WTC11 (cell line): ENCODE data around the gene ATP6V0B. TPM values are rescaled to one million over a fixed set of nuclear protein-coding genes. Genes with fewer than 3 reads are reported as not detected.

Experiments used
- ATAC-seq: fragments of 200-7000 bp; cut with Tn5 transposase; 2 replicates; pipeline ENCODE4 v1.10.0; 2021; ENCODE audit warnings: mild to moderate bottlenecking, moderate library complexity
- CTCF ChIA-PET: fragments of 300-600 bp; sonication (Branson Sonifier 250); formaldehyde crosslinking; loops from one replicate; lab custom pipeline; 2021; ENCODE audit warnings: antibody characterized with exemption; lab: Charles Lee
- POLR2A ChIA-PET: fragments of 350-600 bp; sonication (Branson Sonifier 250); formaldehyde crosslinking; loops from one replicate; lab custom pipeline; 2021; ENCODE audit warnings: antibody characterized with exemption; lab: Charles Lee
- DNase-seq: peaks from one replicate; pipeline ENCODE4 v3.0.0; 2021; ENCODE audit warnings: low spot score
- H3K27ac Mint-ChIP-seq: 2 replicates; pipeline ENCODE4 v1.8.0; 2021; ENCODE audit warnings: mixed read lengths
- H3K27me3 Mint-ChIP-seq: 2 replicates; pipeline ENCODE4 v1.8.0; 2021; ENCODE audit warnings: low read depth, mild to moderate bottlenecking, moderate library complexity, mixed read lengths
- H3K36me3 Mint-ChIP-seq: 2 replicates; pipeline ENCODE4 v1.8.0; 2021; ENCODE audit warnings: mixed read lengths
- H3K4me1 Mint-ChIP-seq: 2 replicates; pipeline ENCODE4 v1.8.0; 2022; ENCODE audit warnings: mixed read lengths
- H3K4me3 Mint-ChIP-seq: 2 replicates; pipeline ENCODE4 v1.8.0; 2021; ENCODE audit warnings: mild to moderate bottlenecking, moderate library complexity, mixed read lengths
- H3K9me3 Mint-ChIP-seq: 2 replicates; pipeline ENCODE4 v1.8.0; 2021; ENCODE audit warnings: mixed read lengths
- AFF4 ChIP-seq: sonication (generic); formaldehyde crosslinking; IDR thresholded peaks from 2 replicates; pipeline ENCODE4 v1.8.1; 2023; ENCODE audit warnings: mild to moderate bottlenecking, missing genetic modification reagents, borderline replicate concordance
- ATF2 ChIP-seq: sonication (generic); formaldehyde crosslinking; IDR thresholded peaks from 2 replicates; pipeline ENCODE4 v1.8.1; 2022; ENCODE audit warnings: low read depth, missing genetic modification reagents, borderline replicate concordance
- EMX1 ChIP-seq: fragments of 250-450 bp; sonication (Bioruptor Pico); IDR thresholded peaks from 2 replicates; pipeline ENCODE4 v1.8.0; 2021; ENCODE audit warnings: mild to moderate bottlenecking
- ERG ChIP-seq: fragments of 250-450 bp; sonication (Bioruptor Pico); IDR thresholded peaks from 2 replicates; pipeline ENCODE4 v1.8.0; 2021; ENCODE audit warnings: mild to moderate bottlenecking
- FOXP4 ChIP-seq: sonication (generic); formaldehyde crosslinking; IDR thresholded peaks from 2 replicates; pipeline ENCODE4 v1.8.0; 2022; ENCODE audit warnings: mild to moderate bottlenecking, missing genetic modification reagents
- GABPB1 ChIP-seq: sonication (generic); formaldehyde crosslinking; IDR thresholded peaks from 2 replicates; pipeline ENCODE4 v1.8.1; 2023; ENCODE audit warnings: mild to moderate bottlenecking, missing genetic modification reagents
- NFYB ChIP-seq: sonication (generic); formaldehyde crosslinking; conservative IDR thresholded peaks from 2 replicates; pipeline ENCODE4 v1.8.0; 2022; ENCODE audit warnings: low read depth, missing genetic modification reagents
- PRDM15 ChIP-seq: sonication (generic); formaldehyde crosslinking; IDR thresholded peaks from 2 replicates; pipeline ENCODE4 v1.8.0; 2022; ENCODE audit warnings: missing genetic modification reagents
- SMAD3 ChIP-seq: sonication (generic); formaldehyde crosslinking; IDR thresholded peaks from 2 replicates; pipeline ENCODE4 v1.8.0; 2022; ENCODE audit warnings: missing genetic modification reagents, mild to moderate bottlenecking, borderline replicate concordance
- SP1 ChIP-seq: sonication (generic); formaldehyde crosslinking; conservative IDR thresholded peaks from 2 replicates; pipeline ENCODE4 v1.8.1; 2022; ENCODE audit warnings: missing genetic modification reagents
- USF2 ChIP-seq: sonication (generic); formaldehyde crosslinking; IDR thresholded peaks from 2 replicates; pipeline ENCODE4 v1.8.1; 2023; ENCODE audit warnings: mild to moderate bottlenecking, missing genetic modification reagents, moderate library complexity
- ZMAT4 ChIP-seq: fragments of 250-450 bp; sonication (Bioruptor Pico); IDR thresholded peaks from 2 replicates; pipeline ENCODE4 v1.9.0; 2021; ENCODE audit warnings: mild to moderate bottlenecking
- ZNF121 ChIP-seq: sonication (generic); formaldehyde crosslinking; IDR thresholded peaks from 2 replicates; pipeline ENCODE4 v1.8.0; 2023; ENCODE audit warnings: missing genetic modification reagents
- ZNF423 ChIP-seq: fragments of 250-450 bp; sonication (Bioruptor Pico); IDR thresholded peaks from 2 replicates; pipeline ENCODE4 v2.1.2; 2022; ENCODE audit warnings: mild to moderate bottlenecking, moderate library complexity
- ZSCAN18 ChIP-seq: fragments of 250-450 bp; sonication (Bioruptor Pico); IDR thresholded peaks from 2 replicates; pipeline ENCODE4 v2.1.2; 2022; ENCODE audit warnings: mild to moderate bottlenecking, moderate library complexity
- total RNA-seq: library from RNA; stranded (reverse); gene quantifications from 3 replicates; pipeline ENCODE4 v1.2.3, GENCODE V29; 2021

ATP6V0B gene
- total RNA-seq, 1 experiment from 2014 or later = 110 TPM

GRCh38 chr1:43974443-43975248 lies at the start of gene ATP6V0B (continued):
- peak; percentile 76 for TF ChIP-seq FOXP4 (CRISPR knock-in tag)
- no peak for TF ChIP-seq EMX1 (CRISPR knock-in tag)
- TF ChIP-seq NFYB (CRISPR knock-in tag) = no peak
- TF ChIP-seq AFF4 = no peak
- TF ChIP-seq ERG (CRISPR knock-in tag) = peak; percentile 86; the same call in 1 of the 2 replicates
- TF ChIP-seq USF2 = peak; percentile 100

GRCh38 chr1:43925846-43926245 lies 48.9 kb upstream of the ATP6V0B start:
- H3K4me1 Mint-ChIP-seq = peaks cover 5% of the 10 kb centered on the region
- POLR2A ChIA-PET = no interaction called here
- DNase-seq (no peak), ATAC-seq (no peak)
- no peak overlapping the region for H3K27ac Mint-ChIP-seq
- H3K9me3 Mint-ChIP-seq = no peaks in the 10 kb centered on the region
- no peaks in the 10 kb centered on the region for H3K27me3 Mint-ChIP-seq
- no peak overlapping the region for H3K4me3 Mint-ChIP-seq
- H3K36me3 Mint-ChIP-seq = 0 out of 2 replicates have a peak, but pooled peaks cover 2% of the 10 kb centered on the region
- CTCF ChIA-PET = interaction anchor here (0.6 to 9.0 kb wide), 3 partner anchors 9 to 162 kb away, joined by 3 to 99 read pairs (median 5); partner anchors contain the start of gene ARTN
- TF ChIP-seq PRDM15 (CRISPR knock-in tag) = no peak
- TF ChIP-seq SP1 = no peak
- TF ChIP-seq ZMAT4 = no peak
- TF ChIP-seq GABPB1 (CRISPR knock-in tag) = no peak
- TF ChIP-seq ZNF423 = no peak
- TF ChIP-seq ZSCAN18 (CRISPR knock-in tag) = no peak
- no peak for TF ChIP-seq FOXP4 (CRISPR knock-in tag)
- no peak for TF ChIP-seq ZNF121 (CRISPR knock-in tag)
- no peak for TF ChIP-seq SMAD3 (CRISPR knock-in tag)
- TF ChIP-seq ATF2 (CRISPR knock-in tag) = no peak
